HL-60/S4 treated with phorbol 12-myristate 13-acetate at 8.2 ng/mL for 4 days and 3 days (cell line): ENCODE data around the gene NEU1.
"Not testable (repeated sequence)": the region's sequence is repeated elsewhere in the genome, so short reads cannot be mapped to it uniquely, and the experiment has no call there.

ENCODE experiments used
- in situ Hi-C: fragments of 300-500 bp; cut with MboI; formaldehyde crosslinking; loops from 2 replicates; pipeline ENCODE4 v1.15.0; 2022; ENCODE audit warnings: low sequenced_read_pairs

Gene NEU1

GRCh38 chr6:31822036-31822821 lies 40.4 kb downstream of the NEU1 start:
- in situ Hi-C loops = no loop called here

GRCh38 chr6:31821301-31822035 lies 41.2 kb downstream of the NEU1 start:
- in situ Hi-C loops = no loop called here

- in situ Hi-C loops = not testable (repeated sequence)
Observed at GRCh38 chr6:31820399-31820798, 42.2 kb downstream of the NEU1 start.

GRCh38 chr6:31819871-31820299 lies 42.7 kb downstream of the NEU1 start:
- in situ Hi-C loops = no loop called here

GRCh38 chr6:31817929-31818511 lies 44.6 kb downstream of the NEU1 start:
- in situ Hi-C loops = not testable (repeated sequence)

- in situ Hi-C loops = not testable (repeated sequence)
Observed at GRCh38 chr6:31817133-31817928, 45.3 kb downstream of the NEU1 start.

- in situ Hi-C loops = no loop called here
Observed at GRCh38 chr6:31815025-31815838, 47.4 kb downstream of the NEU1 start, which contains the start of the genes HSPA1A and HSPA1L. Gene HSPA1A (plus strand): TSS chr6:31815543. CDS start chr6:31815757, 214 bp downstream. Gene HSPA1L (minus strand): TSS chr6:31815283. CDS start chr6:31811972, 3,311 bp downstream.

- in situ Hi-C loops = no loop called here
Observed at GRCh38 chr6:31814677-31815024, 48.0 kb downstream of the NEU1 start.

GRCh38 chr6:31813465-31813849 lies 49.2 kb downstream of the NEU1 start:
- in situ Hi-C loops = no loop called here

GRCh38 chr6:31811645-31812044 lies 51.0 kb downstream of the NEU1 start:
- in situ Hi-C loops = no loop called here

GRCh38 chr6:31808599-31808998 lies 54.0 kb downstream of the NEU1 start:
- in situ Hi-C loops = not testable (repeated sequence)
